Caco-2 (cell line): ENCODE measurements around the gene AGPAT2. TPM values are rescaled to one million over a fixed set of nuclear protein-coding genes. Genes with fewer than 3 reads are reported as not detected.
A peak's percentile ranks its signal among the peaks of the same experiment; 100 is the strongest.

Experiments used
- BruUV-seq: library from RNA; stranded (reverse); fragments of 400-500 nt; replicated peaks from 2 replicates; lab custom pipeline; 2021; lab: Mats Ljungman, UMichigan
- CTCF ChIA-PET: fragments of 300-600 bp; sonication (Branson Sonifier 250); formaldehyde crosslinking; loops from one replicate; lab custom pipeline; 2022; ENCODE audit warnings: antibody characterized with exemption; lab: Charles Lee
- POLR2A ChIA-PET: fragments of 300-600 bp; sonication (Branson Sonifier 250); formaldehyde crosslinking; loops from one replicate; lab custom pipeline; 2022; ENCODE audit warnings: antibody characterized with exemption; lab: Charles Lee
- DNase-seq, 2 experiments: peaks; one replicate each; pipeline versions ENCODE4 v3.0.0 to v3.0.0-alpha.2; 2020 to 2022
- H3K27me3 ChIP-seq: replicated peaks from 2 replicates; pipeline ENCODE4 v1.6.0; 2011; ENCODE audit warnings: low read length; ENCODE audit not compliant: control insufficient read depth, insufficient read depth
- H3K36me3 ChIP-seq: 2 replicates; pipeline ENCODE4 v1.5.1; 2011; ENCODE audit warnings: low read length; ENCODE audit not compliant: control insufficient read depth, insufficient read depth
- H3K4me1 ChIP-seq: fragments of 250-450 bp; sonication (Bioruptor Pico); 2 replicates; pipeline ENCODE4 v1.5.1; 2020; ENCODE audit warnings: mild to moderate bottlenecking
- H3K4me3 ChIP-seq: 2 replicates; pipeline ENCODE4 v1.5.1; 2011; ENCODE audit warnings: low read depth, mild to moderate bottlenecking, control low read depth, low read length
- H3K9me3 ChIP-seq: fragments of 250-450 bp; sonication (Bioruptor Pico); 2 replicates; pipeline ENCODE4 v1.5.1; 2020; ENCODE audit warnings: mild to moderate bottlenecking, moderate library complexity
- H3K27ac Mint-ChIP-seq: one replicate; pipeline ENCODE4 v1.8.0; 2022; ENCODE audit warnings: mixed read lengths; ENCODE audit not compliant: unreplicated experiment
- H3K27me3 Mint-ChIP-seq: one replicate; pipeline ENCODE4 v1.8.0; 2022; ENCODE audit warnings: mixed read lengths; ENCODE audit not compliant: insufficient read depth, unreplicated experiment
- H3K36me3 Mint-ChIP-seq: one replicate; pipeline ENCODE4 v1.8.0; 2022; ENCODE audit warnings: mild to moderate bottlenecking, mixed read lengths; ENCODE audit not compliant: insufficient read depth, unreplicated experiment
- H3K4me1 Mint-ChIP-seq: one replicate; pipeline ENCODE4 v1.8.0; 2022; ENCODE audit warnings: low read depth, mixed read lengths; ENCODE audit not compliant: unreplicated experiment
- H3K4me3 Mint-ChIP-seq: one replicate; pipeline ENCODE4 v1.8.0; 2022; ENCODE audit warnings: mild to moderate bottlenecking, moderate library complexity, mixed read lengths; ENCODE audit not compliant: unreplicated experiment
- H3K9me3 Mint-ChIP-seq: one replicate; pipeline ENCODE4 v1.8.0; 2022; ENCODE audit warnings: mixed read lengths; ENCODE audit not compliant: unreplicated experiment
- CTCF ChIP-seq, 2 experiments: fragments of 200-600 bp in 1 of 2; IDR thresholded peaks; 1 replicate in 1 of 2; 2 replicates in 1 of 2; pipeline versions ENCODE4 v1.5.1 to v1.8.0; 2011 to 2022; ENCODE audit warnings: antibody characterized with exemption in 1 of 2, control low read depth in 1 of 2, inconsistent platforms in 1 of 2, low read depth in 1 of 2, low read length in 1 of 2, mild to moderate bottlenecking in 1 of 2, moderate library complexity in 1 of 2; ENCODE audit not compliant: insufficient read depth in 1 of 2, severe bottlenecking in 1 of 2, unreplicated experiment in 1 of 2
- intact Hi-C: fragments of 100-400 bp; cut with micrococcal nuclease; formaldehyde crosslinking; loops from one replicate; pipeline ENCODE4 v1.10.0; 2022; ENCODE audit not compliant: unreplicated experiment
- total RNA-seq: library from RNA; stranded (reverse); gene quantifications from 2 replicates; pipeline ENCODE4 v1.2.3, GENCODE V29; 2022

Gene AGPAT2
- total RNA-seq, 1 experiment from 2014 or later = 68.7 TPM

GRCh38 chr9:136710543-136710942 is 23.3 kb upstream of the AGPAT2 start:
- BruUV-seq = no TSS peak
- no peak overlapping the region for H3K4me3 ChIP-seq
- H3K9me3 ChIP-seq = no peaks in the 10 kb centered on the region
- Mint-ChIP-seq H3K4me1 (peaks cover 9% of the 10 kb centered on the region), H3K27me3 (no peaks in the 10 kb centered on the region), H3K36me3 (no peaks in the 10 kb centered on the region), H3K9me3 (no peaks in the 10 kb centered on the region), H3K27ac (no peak overlapping the region), H3K4me3 (no peak overlapping the region)
- no peak for TF ChIP-seq CTCF (IDR thresholded peaks at IDR 0.05; ENCODE audit: insufficient read depth in 1 of 2, low read depth in 1 of 2, low read length in 1 of 2, severe bottlenecking in 1 of 2, unreplicated experiment in 1 of 2)
- DNase-seq = no peak
- intact Hi-C loops = no loop called here
- ChIA-PET CTCF (no interaction called here), POLR2A (no interaction called here)
- H3K4me1 ChIP-seq = peaks cover 11% of the 10 kb centered on the region
- no peaks in the 10 kb centered on the region for H3K27me3 ChIP-seq
- H3K36me3 ChIP-seq = no peaks in the 10 kb centered on the region; the same call in 1 of the 2 replicates

GRCh38 chr9:136709454-136710109 is 22.3 kb upstream of the AGPAT2 start:
- TF ChIP-seq CTCF (IDR thresholded peaks at IDR 0.05; ENCODE audit: insufficient read depth in 1 of 2, low read depth in 1 of 2, low read length in 1 of 2, severe bottlenecking in 1 of 2, unreplicated experiment in 1 of 2) = no peak
- Mint-ChIP-seq H3K27me3 (no peaks in the 10 kb centered on the region), H3K4me3 (no peak overlapping the region), H3K9me3 (no peaks in the 10 kb centered on the region), H3K36me3 (no peaks in the 10 kb centered on the region), H3K27ac (no peak overlapping the region), H3K4me1 (peaks cover 9% of the 10 kb centered on the region)
- no peak overlapping the region for H3K4me3 ChIP-seq
- intact Hi-C loops = no loop called here
- H3K27me3 ChIP-seq = no peaks in the 10 kb centered on the region
- ChIA-PET CTCF (interaction anchor here (0.6 kb wide), 1 partner anchor 11 kb away, joined by 6 read pairs; no protein-coding TSS in a partner anchor), POLR2A (interaction anchor here (0.6 kb wide), 2 partner anchors 12 to 52 kb away, joined by 3 to 4 read pairs; no protein-coding TSS in a partner anchor)
- no peaks in the 10 kb centered on the region; the same call in 1 of the 2 replicates for H3K36me3 ChIP-seq
- no peak for DNase-seq
- H3K9me3 ChIP-seq = no peaks in the 10 kb centered on the region
- no TSS peak for BruUV-seq
- H3K4me1 ChIP-seq = peaks cover 11% of the 10 kb centered on the region

- peaks cover 9% of the 10 kb centered on the region for H3K4me1 Mint-ChIP-seq
- H3K27me3 ChIP-seq = no peaks in the 10 kb centered on the region
- no peaks in the 10 kb centered on the region for H3K27me3 Mint-ChIP-seq
- no peaks in the 10 kb centered on the region for H3K9me3 Mint-ChIP-seq
- no TSS peak for BruUV-seq
- CTCF ChIA-PET = no interaction called here
- no peaks in the 10 kb centered on the region for H3K36me3 ChIP-seq
- intact Hi-C loops = no loop called here
- no peak overlapping the region for H3K4me3 Mint-ChIP-seq
- H3K4me3 ChIP-seq = no peak overlapping the region
- no peaks in the 10 kb centered on the region for H3K9me3 ChIP-seq
- peak overlapping the region; percentile 27 for H3K27ac Mint-ChIP-seq
- POLR2A ChIA-PET = no interaction called here
- no peak for TF ChIP-seq CTCF (IDR thresholded peaks at IDR 0.05; ENCODE audit: insufficient read depth in 1 of 2, low read depth in 1 of 2, low read length in 1 of 2, severe bottlenecking in 1 of 2, unreplicated experiment in 1 of 2)
- H3K4me1 ChIP-seq = peaks cover under 1% of the 10 kb centered on the region
- H3K36me3 Mint-ChIP-seq = no peaks in the 10 kb centered on the region
- no peak for DNase-seq
These were observed 20.7 kb upstream of the AGPAT2 start for GRCh38 chr9:136707849-136708517.
